Activated CD4-positive, alpha-beta T cell treated with anti-CD3 and anti-CD28 coated beads, Interleukin-2, amount 10 ng/mL, durations not matched to agents 24 days and 14 days (primary cell): Measurements from ENCODE around the gene DUSP3. TPM values are rescaled to one million over a fixed set of nuclear protein-coding genes. Genes with fewer than 3 reads are reported as not detected.

ENCODE experiments used
- DNase-seq: peaks from one replicate; pipeline ENCODE4 v3.0.0; 2022
- H3K27ac Mint-ChIP-seq: one replicate; pipeline ENCODE4 v1.8.0; 2022; ENCODE audit warnings: mild to moderate bottlenecking, mixed read lengths
- H3K27me3 Mint-ChIP-seq: one replicate; pipeline ENCODE4 v1.8.0; 2022; ENCODE audit warnings: mixed read lengths
- H3K36me3 Mint-ChIP-seq: one replicate; pipeline ENCODE4 v1.8.0; 2022; ENCODE audit warnings: low read depth, mild to moderate bottlenecking, mixed read lengths
- H3K4me1 Mint-ChIP-seq: one replicate; pipeline ENCODE4 v1.8.0; 2021; ENCODE audit warnings: mixed read lengths
- H3K4me3 Mint-ChIP-seq: one replicate; pipeline ENCODE4 v1.8.0; 2022; ENCODE audit warnings: mild to moderate bottlenecking, moderate library complexity, mixed read lengths
- H3K9me3 Mint-ChIP-seq: one replicate; pipeline ENCODE4 v1.8.0; 2021; ENCODE audit warnings: mixed read lengths
- intact Hi-C: fragments of 100-400 bp; cut with micrococcal nuclease; formaldehyde crosslinking; loops from one replicate; pipeline ENCODE4 v1.15.1; 2023
- total RNA-seq: library from RNA; stranded (reverse); gene quantifications from 2 replicates; pipeline ENCODE4 v1.2.3, GENCODE V29; 2022

DUSP3 gene
- total RNA-seq, 1 donor from 2014 or later = 18.3 TPM

GRCh38 chr17:43789482-43789881, 10.7 kb upstream of the DUSP3 start:
- Mint-ChIP-seq H3K36me3 (no peaks in the 10 kb centered on the region), H3K4me1 (peaks cover 2% of the 10 kb centered on the region), H3K9me3 (no peaks in the 10 kb centered on the region), H3K27ac (no peak overlapping the region), H3K27me3 (peaks cover 23% of the 10 kb centered on the region), H3K4me3 (no peak overlapping the region)
- intact Hi-C loops = no loop called here
- DNase-seq = no peak

GRCh38 chr17:43788540-43788939, 9.8 kb upstream of the DUSP3 start:
- Mint-ChIP-seq H3K27ac (no peak overlapping the region), H3K36me3 (no peaks in the 10 kb centered on the region), H3K4me3 (no peak overlapping the region), H3K4me1 (peaks cover 2% of the 10 kb centered on the region), H3K9me3 (no peaks in the 10 kb centered on the region), H3K27me3 (peaks cover 25% of the 10 kb centered on the region)
- intact Hi-C loops = no loop called here
- no peak for DNase-seq

- H3K27me3 Mint-ChIP-seq = peaks cover 28% of the 10 kb centered on the region
- intact Hi-C loops = no loop called here
- peaks cover 2% of the 10 kb centered on the region for H3K4me1 Mint-ChIP-seq
Measured at GRCh38 chr17:43787728-43788127, 9.0 kb upstream of the DUSP3 start.

GRCh38 chr17:43784628-43785101, 5.9 kb upstream of the DUSP3 start:
- H3K4me3 Mint-ChIP-seq = no peak overlapping the region
- H3K27ac Mint-ChIP-seq = no peak overlapping the region
- intact Hi-C loops = no loop called here
- DNase-seq = no peak
- peaks cover 49% of the 10 kb centered on the region for H3K27me3 Mint-ChIP-seq
- H3K4me1 Mint-ChIP-seq = no peaks in the 10 kb centered on the region
- H3K9me3 Mint-ChIP-seq = no peaks in the 10 kb centered on the region
- no peaks in the 10 kb centered on the region for H3K36me3 Mint-ChIP-seq

More at GRCh38 chr17:43787728-43788127, 9.0 kb upstream of the DUSP3 start:
- Mint-ChIP-seq H3K4me3 (no peak overlapping the region), H3K9me3 (no peaks in the 10 kb centered on the region), H3K36me3 (no peaks in the 10 kb centered on the region), H3K27ac (no peak overlapping the region)
- no peak for DNase-seq

GRCh38 chr17:43784068-43784467, 5.3 kb upstream of the DUSP3 start:
- DNase-seq = no peak
- Mint-ChIP-seq H3K4me3 (no peak overlapping the region), H3K27ac (no peak overlapping the region), H3K27me3 (peaks cover 53% of the 10 kb centered on the region), H3K9me3 (no peaks in the 10 kb centered on the region), H3K4me1 (peaks cover 3% of the 10 kb centered on the region), H3K36me3 (no peaks in the 10 kb centered on the region)
- intact Hi-C loops = no loop called here

GRCh38 chr17:43782913-43783680, 4.3 kb upstream of the DUSP3 start:
- H3K27me3 Mint-ChIP-seq = peaks cover 53% of the 10 kb centered on the region
- H3K36me3 Mint-ChIP-seq = no peaks in the 10 kb centered on the region
- no peak for DNase-seq
- intact Hi-C loops = no loop called here
- no peaks in the 10 kb centered on the region for H3K9me3 Mint-ChIP-seq
- H3K4me3 Mint-ChIP-seq = no peak overlapping the region
- no peak overlapping the region for H3K27ac Mint-ChIP-seq
- peaks cover 3% of the 10 kb centered on the region for H3K4me1 Mint-ChIP-seq

- H3K9me3 Mint-ChIP-seq = no peaks in the 10 kb centered on the region
- peaks cover 50% of the 10 kb centered on the region for H3K27me3 Mint-ChIP-seq
- H3K36me3 Mint-ChIP-seq = peaks cover under 1% of the 10 kb centered on the region
- peaks cover 5% of the 10 kb centered on the region for H3K4me1 Mint-ChIP-seq
- no peak within 1 kb of the TSS for H3K27ac Mint-ChIP-seq
- H3K4me3 Mint-ChIP-seq = peak within 1 kb of the TSS; percentile 88
- intact Hi-C loops = no loop called here
- no peak for DNase-seq
Measured at GRCh38 chr17:43780135-43780534, 1.4 kb upstream of the DUSP3 start, which contains the start of gene CFAP97D1. CFAP97D1 (plus strand) TSS chr17:43780435; CDS start chr17:43780463, 28 bp downstream.

GRCh38 chr17:43779145-43780125, 658 bp upstream of the DUSP3 start:
- peak; percentile 56 for DNase-seq
- no peaks in the 10 kb centered on the region for H3K9me3 Mint-ChIP-seq
- no peak overlapping the region for H3K27ac Mint-ChIP-seq
- intact Hi-C loops = no loop called here
- H3K36me3 Mint-ChIP-seq = peaks cover 3% of the 10 kb centered on the region
- peaks cover 43% of the 10 kb centered on the region for H3K27me3 Mint-ChIP-seq
- peaks cover 5% of the 10 kb centered on the region for H3K4me1 Mint-ChIP-seq
- peak overlapping the region; percentile 88 for H3K4me3 Mint-ChIP-seq

- no peaks in the 10 kb centered on the region for H3K9me3 Mint-ChIP-seq
- H3K27ac Mint-ChIP-seq = no peak overlapping the region
- H3K4me1 Mint-ChIP-seq = peaks cover 7% of the 10 kb centered on the region
- intact Hi-C loops = no loop called here
- peaks cover 4% of the 10 kb centered on the region for H3K27me3 Mint-ChIP-seq
- no peak for DNase-seq
- no peak overlapping the region for H3K4me3 Mint-ChIP-seq
- peaks cover 18% of the 10 kb centered on the region for H3K36me3 Mint-ChIP-seq
Measured at GRCh38 chr17:43774304-43775250, 4.2 kb downstream of the DUSP3 start.

GRCh38 chr17:43772877-43773648, 5.7 kb downstream of the DUSP3 start:
- H3K4me1 Mint-ChIP-seq = peaks cover 3% of the 10 kb centered on the region
- no peaks in the 10 kb centered on the region for H3K27me3 Mint-ChIP-seq
- no peaks in the 10 kb centered on the region for H3K9me3 Mint-ChIP-seq
- intact Hi-C loops = no loop called here
- DNase-seq = no peak
- H3K27ac Mint-ChIP-seq = no peak overlapping the region
- no peak overlapping the region for H3K4me3 Mint-ChIP-seq
- H3K36me3 Mint-ChIP-seq = peaks cover 18% of the 10 kb centered on the region

GRCh38 chr17:43771463-43771862, 7.3 kb downstream of the DUSP3 start:
- Mint-ChIP-seq H3K27me3 (no peaks in the 10 kb centered on the region), H3K36me3 (peaks cover 18% of the 10 kb centered on the region), H3K4me3 (no peak overlapping the region), H3K27ac (no peak overlapping the region), H3K9me3 (no peaks in the 10 kb centered on the region), H3K4me1 (peaks cover 2% of the 10 kb centered on the region)
- intact Hi-C loops = no loop called here
- DNase-seq = no peak

- peaks cover 18% of the 10 kb centered on the region for H3K36me3 Mint-ChIP-seq
- intact Hi-C loops = no loop called here
- no peaks in the 10 kb centered on the region for H3K9me3 Mint-ChIP-seq
- no peak overlapping the region for H3K27ac Mint-ChIP-seq
- no peak overlapping the region for H3K4me3 Mint-ChIP-seq
- H3K4me1 Mint-ChIP-seq = peaks cover 2% of the 10 kb centered on the region
- DNase-seq = no peak
- H3K27me3 Mint-ChIP-seq = no peaks in the 10 kb centered on the region
Measured at GRCh38 chr17:43770957-43771356, 7.8 kb downstream of the DUSP3 start.
